ENCODE data around the gene APBA1.
"Not testable (repeated sequence)": the region's sequence is repeated elsewhere in the genome, so short reads cannot be mapped to it uniquely, and the experiment has no call there.

APBA1 gene

DNA sequence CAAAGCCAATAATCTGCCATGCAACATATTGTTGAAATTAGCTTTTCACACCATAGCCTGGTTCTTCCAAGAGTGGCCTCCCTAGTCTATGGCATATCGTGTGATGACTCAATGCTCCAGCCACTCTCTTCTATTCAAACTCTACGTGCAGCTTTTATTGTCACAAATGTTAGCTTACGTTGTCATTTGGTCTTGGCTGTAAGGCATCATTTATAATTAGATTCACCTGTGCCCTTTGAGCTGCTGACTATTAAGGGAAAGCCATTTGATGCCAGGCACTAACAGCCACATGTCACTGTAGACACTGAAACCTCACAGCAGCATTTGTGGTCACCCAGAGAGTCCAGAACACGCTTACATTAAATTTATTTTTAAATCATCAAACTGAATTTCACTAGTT is 66.8 kb downstream of the APBA1 start:
- DNase-seq (ENCODE audit: low read depth, low spot score): no peak

DNA sequence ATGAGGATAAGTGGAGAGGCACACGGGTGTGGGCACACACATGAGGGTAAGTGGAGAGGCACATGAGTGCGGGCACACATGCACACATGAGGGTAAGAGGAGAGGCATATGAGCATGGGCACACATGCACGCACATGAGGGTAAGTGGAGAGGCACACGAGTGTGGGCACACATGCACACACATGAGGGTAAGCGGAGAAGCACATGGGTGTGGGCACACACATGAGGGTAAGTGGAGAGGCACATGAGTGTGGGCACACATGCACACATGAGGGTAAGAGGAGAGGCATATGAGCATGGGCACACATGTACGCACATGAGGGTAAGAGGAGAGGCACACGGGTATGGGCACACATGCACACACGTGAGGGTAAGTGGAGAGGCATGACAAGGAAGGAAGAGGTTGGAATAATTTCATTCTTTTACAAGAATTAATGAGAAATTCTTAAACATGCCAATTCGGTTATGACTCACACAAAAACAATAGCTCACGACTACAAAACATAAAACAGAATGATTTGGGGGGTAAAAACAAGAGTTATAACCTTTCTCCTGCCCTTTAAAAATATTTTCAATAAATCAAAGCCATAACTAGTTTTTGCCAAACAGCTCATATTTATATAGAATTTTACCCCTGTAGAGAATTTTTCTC is 67.5 kb downstream of the APBA1 start:
- no peak for DNase-seq (ENCODE audit: low read depth, low spot score)

DNA sequence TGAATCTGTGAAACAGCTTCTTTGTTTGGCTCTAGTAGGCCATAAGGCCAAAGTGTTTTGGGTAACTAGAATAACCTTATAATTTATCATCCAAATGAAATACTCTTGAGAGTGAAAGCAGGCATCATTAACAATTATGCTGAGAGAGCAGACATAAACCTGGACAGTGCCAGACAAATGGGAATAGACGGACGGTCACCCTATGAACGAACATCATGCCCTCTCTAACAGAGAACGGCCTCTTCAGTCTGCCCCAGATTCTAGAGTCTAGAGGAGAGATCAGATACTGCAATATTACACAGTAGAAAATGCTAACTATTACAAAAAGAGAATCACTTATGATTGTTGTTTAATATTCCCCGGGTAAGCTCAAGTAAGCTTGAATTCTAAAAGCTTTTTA is 68.5 kb downstream of the APBA1 start:
- DNase-seq (ENCODE audit: low read depth, low spot score): no peak

DNA sequence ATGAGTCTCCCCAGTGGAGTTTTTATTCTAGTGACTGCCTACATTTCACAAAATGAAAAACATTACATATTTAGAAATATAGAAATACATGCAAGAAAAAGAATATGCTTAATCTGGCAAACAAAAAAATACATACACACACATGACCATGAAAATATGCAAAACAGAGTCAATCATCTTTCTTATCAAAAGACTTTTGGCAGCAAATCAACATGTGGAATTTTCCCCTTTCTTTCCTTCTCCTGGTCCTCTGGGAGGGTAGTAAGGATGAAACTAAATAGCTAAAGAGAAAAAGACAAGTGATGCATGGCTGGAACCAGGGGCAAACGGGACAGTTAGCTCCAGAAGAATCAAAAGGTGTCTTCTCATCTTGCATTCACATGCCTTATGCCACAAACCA is 69.4 kb downstream of the APBA1 start:
- no peak for DNase-seq (ENCODE audit: low read depth, low spot score)

DNA sequence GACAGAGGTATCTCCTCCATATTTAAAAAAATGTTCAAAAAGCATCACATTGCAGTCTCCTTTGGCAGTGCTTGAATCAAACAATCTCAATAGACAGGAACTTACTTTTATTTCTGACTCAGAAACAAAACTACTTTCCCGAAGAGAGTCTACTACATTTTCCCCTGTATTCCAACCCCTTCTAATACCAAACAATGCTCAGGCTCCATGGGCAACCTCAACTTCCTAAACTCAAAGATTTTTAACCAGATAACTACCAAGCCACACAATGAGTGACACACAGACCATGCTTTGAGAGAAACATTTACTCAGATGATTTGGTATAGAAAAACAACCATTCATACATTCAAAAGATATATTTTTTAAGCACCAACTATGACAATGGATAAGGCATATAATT is 70.5 kb downstream of the APBA1 start:
- DNase-seq (ENCODE audit: low read depth, low spot score): no peak

DNA sequence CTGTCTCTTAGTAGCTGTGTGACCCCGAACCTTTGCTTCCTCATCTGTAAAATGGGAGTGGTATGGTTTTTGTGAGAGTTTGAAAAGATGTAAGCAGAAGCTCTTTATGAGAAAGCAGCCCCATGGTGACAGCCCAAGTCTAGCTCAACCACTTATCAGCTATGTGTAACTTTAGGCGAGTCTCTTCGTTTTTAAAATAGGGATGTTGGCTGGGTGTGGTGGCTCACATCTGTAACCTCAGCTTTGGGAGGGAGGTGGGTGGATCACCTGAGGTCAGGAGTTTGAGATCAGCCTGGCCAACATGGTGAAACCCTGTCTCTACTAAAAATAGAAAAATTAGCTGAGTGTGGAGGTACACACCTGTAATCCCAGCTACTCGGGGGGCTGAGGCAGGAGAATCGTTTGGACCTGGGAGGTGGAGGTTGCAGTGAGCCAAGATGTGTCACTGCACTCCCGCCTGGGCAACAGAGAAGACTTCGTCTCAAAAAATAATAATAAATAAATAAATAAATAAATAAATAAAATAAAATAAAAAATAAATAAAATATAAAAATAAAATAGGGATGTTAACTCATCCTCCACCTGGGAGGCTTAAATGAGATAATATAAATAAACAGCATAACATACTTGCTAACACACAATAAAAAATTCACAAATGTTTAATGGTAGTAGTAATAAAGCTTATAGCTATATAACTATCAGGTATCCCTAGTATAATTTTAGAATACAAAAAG is 71.7 kb downstream of the APBA1 start:
- DNase-seq (ENCODE audit: low read depth, low spot score): no peak

DNA sequence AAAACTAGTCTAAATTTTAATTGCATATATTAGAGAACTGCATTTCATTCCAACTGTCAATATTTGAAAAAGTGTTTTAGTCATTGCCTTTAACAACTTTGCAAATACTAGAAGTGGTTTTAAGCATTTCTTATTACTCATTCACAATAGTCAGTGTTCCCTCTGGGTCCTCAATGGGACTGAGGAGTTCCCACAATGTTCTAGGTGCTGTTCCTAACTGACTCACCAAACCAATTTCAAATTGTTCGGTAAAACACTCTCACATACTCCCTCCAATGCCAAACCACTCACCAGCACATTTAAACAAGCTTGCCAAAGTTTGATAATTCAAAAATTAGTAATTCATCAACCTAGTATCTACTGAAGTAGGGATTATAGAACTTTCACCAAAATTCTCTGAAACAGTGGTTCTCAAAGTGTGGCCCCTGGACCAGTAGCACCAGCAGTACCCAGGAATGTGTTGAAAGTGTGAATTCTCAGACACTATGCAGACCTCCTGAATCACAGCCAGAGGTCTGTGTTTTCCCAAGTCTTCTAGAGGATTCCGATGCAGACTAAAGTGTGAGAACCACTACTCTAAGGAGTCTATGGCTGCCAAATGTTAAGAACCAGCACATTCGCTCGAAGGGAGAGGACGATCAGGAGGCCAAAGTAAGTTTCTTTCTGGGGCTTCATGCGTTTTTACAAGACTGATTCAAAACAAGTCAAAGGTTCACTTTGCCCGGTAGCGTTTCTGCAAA is 72.8 kb downstream of the APBA1 start:
- DNase-seq (ENCODE audit: low read depth, low spot score): no peak

DNA sequence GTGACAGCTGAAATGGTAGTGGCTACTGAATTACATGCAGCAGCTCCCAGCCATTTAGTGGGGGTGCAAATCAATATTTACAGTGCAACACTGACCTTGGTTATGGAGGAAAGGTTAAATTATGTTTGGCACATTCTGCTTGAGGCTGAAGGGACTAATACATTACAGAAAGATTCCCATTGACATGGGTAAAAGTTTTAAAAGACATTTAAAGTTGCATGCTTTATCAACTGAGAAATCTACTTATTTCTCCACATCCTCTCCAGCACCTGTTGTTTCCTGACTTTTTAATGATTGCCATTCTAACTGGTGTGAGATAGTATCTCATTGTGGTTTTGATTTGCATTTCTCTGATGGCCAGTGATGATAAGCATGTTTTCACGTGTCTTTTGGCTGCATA is 75.3 kb downstream of the APBA1 start:
- not testable (repeated sequence) for DNase-seq (ENCODE audit: low read depth, low spot score)

DNA sequence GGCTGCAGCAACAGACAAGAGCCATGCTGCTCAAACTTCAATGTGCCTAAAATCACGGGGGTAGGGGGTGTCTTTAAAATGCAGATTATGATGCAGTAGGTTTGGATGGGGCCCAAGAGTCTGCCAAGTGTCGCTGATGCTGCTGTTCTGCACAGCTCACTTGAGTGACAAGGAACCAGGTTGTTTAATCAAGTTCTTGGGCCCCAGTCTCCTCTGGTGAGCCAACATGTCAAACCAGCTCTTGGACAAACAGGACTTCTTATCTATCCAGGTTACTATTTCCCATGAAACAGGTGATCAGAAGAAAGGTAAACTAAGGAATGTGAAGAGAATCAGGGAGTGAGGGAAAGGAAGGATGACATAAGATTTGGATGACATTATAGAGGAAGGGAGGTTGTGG is 78.0 kb downstream of the APBA1 start:
- DNase-seq (ENCODE audit: low read depth, low spot score): no peak

DNA sequence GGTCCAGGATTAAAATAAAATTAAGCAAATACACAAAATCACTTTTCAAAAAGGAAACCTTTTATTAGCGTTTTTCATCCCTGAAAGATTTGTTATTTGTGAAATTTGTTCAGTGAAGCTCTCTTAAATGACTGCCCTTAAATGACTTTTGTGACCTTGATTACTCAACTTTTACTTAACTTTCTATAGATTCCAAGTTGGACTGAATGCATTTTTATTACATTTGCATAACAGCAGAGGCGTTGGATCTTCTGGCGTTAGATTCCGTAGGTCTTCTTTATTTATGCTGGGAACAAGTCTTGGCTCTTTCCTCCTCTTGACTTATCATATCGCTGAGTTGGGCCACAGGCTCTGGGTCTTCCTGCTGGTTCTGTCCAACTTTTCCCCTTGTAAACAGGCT is 78.4 kb downstream of the APBA1 start:
- DNase-seq (ENCODE audit: low read depth, low spot score): no peak

DNA sequence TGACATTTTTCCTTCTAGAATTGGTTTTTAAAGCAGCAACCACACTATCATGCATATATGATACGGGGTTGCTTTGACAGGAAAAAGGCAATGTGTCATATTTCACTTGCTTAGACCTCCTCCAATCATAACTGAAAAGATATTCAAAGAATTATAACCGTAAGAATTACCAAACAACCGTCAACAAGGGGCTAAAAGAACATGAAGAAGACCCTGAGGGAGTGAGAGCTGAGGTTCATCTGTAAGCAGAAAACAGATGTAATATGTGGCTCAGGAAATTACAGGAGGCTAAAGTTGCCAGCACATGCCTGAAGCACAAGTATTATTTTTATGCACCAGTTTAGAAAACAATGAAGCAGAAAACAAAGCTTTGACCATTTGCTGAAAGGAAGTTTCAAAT is 78.9 kb downstream of the APBA1 start:
- DNase-seq (ENCODE audit: low read depth, low spot score): no peak

DNA sequence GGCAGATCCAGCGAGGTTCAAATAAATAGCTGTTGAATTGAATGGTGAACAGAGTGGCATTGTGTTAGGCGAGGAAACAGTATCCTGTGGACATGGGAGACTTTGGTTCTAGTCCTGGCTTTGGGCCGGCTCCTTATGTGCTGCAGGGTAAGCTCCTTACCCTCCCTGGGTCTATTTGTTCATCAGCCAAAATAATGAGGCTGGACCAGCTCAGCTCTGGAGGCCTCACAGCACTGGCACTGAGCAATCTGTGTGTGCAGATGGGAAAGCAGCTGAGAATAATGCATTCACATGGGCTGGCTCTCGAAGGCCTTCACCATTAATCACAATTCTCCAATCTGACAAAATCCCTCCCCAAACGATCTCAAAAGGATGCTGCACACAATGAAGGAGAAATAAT is 81.9 kb downstream of the APBA1 start:
- DNase-seq (ENCODE audit: low read depth, low spot score): no peak

DNA sequence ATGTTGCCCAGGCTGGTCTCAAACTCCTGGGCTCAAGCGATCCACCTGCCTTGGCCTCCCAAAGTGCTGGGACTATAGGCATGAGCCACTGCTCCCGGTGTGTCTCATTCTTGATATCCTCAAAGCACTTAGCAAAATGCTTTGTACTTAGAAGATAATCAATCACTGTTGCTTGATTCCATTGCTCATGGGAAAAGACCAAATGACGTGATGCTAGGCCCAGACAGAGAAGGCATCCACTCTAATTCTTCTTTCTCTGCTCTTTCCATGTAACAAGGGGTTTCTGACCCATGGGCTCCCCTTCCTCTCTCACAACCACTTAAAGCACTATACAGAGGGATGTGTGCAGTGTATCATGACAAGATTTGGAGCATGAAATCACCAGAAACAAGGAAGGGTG is 83.0 kb downstream of the APBA1 start:
- no peak for DNase-seq (ENCODE audit: low read depth, low spot score)

DNA sequence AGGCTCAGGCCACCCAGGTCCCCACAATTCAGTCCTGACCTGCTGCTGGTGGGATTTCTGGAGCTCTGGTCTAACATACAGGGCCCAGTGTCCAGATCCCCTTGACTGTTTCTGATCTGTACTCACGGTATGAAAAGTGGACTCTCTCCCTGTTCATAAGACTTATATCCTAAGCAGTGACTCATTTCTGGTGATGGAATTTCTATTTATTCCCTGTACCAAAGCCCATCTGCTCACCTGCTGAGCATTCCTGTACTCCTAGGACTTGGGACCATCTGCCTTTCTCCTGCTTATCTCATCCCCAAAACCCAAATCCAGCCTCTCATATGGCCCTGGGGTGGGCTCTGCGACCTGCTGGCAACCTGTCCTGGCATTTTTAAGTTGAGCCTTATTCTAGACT is 86.6 kb downstream of the APBA1 start:
- no peak for DNase-seq (ENCODE audit: low read depth, low spot score)

DNA sequence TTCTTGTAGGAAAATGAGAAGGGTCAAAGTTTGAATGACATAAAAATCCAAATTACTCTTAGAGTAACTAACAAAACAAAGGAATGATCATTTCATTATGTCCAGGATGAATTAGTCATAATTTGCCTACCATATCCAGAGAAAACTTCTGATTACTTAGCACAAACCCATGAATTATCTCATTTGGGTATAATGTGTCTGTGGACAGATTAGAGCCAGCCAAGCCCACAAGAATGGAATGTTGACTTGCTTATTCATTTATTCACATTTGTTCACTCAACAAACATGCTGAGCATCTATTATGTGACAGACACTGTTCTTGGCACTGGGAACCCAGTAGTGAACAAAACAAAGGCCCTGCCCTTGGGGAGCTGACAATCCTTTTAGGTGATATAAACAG is 87.4 kb downstream of the APBA1 start:
- no peak for DNase-seq (ENCODE audit: low read depth, low spot score)

DNA sequence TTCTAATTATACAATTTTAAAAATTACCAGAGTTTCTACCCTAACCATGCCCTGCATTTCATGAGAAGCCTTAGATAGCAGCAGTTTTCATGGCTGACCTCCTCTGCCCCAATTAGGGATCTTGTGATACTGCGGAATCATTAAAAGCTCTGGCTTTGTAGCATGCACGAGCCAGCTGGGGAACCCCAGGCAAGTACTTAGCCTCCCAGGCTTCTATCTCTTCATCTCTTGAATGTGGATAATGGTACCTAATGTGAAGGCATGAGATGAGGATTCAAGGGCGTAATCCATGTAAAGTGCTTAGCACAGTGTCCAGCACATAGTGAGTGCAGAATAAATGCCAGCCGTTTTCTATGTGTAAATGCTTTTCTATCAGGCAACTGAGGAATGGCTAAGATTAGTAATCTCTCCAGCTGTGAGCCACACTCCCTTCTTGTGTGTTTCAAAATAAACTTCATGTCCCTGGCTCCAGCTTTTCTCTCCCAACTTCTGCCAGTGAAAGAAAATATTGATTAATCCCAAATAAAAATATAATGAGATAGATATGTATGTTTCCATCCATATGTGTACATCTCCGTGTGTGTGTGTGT is 88.4 kb downstream of the APBA1 start:
- DNase-seq (ENCODE audit: low read depth, low spot score): peak; percentile 9

DNA sequence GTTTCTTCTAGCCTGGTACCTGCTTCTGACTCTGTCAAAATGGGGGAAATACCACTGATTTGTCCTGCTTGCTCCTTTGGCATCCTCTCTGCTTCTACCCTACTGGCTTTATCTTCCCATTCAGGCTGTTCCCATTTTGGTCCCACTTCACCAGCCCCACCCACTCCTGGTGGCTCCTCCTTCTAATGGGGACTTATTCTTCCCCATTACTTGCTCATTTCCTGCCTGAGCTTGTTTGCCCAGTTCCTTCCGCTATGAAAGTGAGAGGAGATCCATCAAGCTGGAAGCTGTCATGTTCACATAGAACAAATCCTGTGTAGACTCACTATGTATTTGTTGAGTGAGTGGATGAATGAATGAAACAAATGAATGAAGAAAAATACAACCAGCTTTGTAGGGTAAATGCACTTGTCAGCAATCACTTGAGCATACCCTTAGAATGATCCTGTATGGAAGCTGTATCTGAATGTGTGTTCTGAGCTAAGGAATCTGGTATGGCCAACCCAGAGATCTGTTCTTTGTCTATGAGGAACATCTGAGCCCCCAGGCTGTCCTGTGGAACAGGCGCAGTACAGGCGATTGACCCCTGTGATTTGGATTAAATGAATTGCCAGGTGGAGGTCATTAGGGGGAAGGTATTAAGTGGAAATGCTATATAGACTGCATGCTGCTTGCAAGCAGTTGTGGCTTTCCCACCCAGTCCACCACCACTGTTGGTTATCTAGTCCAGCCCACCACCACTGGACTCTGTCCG is 89.5 kb downstream of the APBA1 start:
- no peak for DNase-seq (ENCODE audit: low read depth, low spot score)

DNA sequence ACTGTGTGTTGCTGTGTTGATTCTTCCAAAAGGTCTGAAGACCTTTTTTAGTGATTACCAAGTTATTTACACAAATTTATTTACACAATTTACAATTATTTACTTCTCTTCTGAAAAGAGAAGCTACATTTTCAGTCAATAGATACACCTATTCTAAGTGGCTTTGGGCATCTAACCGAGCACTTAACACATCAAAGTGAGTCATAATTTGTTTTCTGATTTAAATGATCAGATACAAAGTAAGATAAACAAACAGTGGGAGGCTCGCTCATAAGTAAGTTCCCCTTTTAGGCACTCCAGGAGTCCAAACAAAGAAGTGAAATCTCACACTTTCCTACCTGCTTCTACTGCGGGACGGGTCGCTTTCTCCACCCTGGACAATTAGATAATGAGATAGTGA is 90.2 kb downstream of the APBA1 start:
- no peak for DNase-seq (ENCODE audit: low read depth, low spot score)

DNA sequence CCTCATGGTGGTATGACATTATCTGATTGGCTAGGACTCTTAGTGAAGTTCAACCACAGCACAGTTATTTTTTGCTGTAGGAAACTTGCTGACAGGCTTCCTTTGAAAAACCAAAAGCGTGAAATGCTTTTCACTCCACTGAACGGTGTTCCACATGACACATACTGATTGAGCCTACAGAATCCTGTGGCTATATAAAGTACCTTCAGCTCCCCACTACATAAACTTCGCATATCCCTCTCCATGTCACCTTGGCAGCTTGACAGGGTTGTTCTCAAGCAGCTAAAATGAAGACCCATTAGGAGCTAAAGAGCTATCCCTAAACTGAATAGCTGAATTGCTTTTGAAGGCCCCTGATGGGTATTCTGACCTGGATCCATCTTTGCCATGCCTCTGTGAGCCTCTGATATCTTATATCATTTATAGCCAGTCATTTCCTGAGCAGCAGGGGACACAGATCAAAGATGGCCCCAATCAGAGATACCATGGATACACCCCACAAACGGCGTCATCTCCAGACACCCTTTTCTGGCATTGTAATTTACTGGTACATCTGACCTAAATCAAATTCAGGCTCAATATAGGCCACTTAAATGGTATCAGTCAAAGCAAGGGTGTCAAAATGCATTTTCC is 91.5 kb downstream of the APBA1 start:
- no peak for DNase-seq (ENCODE audit: low read depth, low spot score)

DNA sequence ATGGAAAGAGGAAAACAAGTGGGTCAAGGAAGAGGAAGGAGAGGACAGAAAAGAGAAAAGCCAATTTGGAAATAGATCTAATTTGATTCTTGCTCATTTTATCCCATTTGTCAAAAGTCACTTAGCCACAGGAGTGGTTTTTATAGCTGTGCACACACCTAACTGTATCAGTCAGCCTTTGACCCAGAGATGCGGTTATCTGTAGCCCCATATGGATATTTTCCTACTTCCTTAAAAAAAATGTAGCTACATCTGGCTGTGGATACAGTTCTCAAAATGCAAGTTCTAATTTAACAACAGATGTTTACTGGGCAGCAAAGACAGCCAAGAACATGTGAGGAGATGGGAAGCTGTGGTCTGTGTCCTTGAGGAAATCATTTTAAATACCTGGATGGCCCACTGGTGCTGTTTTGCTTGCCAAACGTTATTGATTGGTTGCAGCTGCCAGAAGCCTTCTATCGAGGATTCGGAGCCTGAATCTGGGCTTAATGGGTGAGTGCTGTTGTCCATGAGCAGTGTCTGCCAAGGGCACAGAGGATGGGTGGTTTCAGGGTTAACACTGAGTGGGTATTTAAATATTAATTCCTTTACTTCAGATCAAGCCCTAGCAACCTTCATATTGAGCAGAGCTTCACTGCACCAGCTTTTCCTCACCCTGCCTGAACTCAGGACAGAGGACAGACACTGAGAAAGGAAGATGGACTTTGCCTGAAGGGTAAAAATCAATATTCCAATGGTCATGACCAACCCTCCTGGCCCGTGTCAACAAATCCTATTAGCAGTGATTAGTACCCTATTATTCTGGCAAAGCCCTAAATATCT is 92.2 kb downstream of the APBA1 start:
- no peak for DNase-seq (ENCODE audit: low read depth, low spot score)
